Measurements from ENCODE around the gene AKR1C4.

Gene AKR1C4

GRCh38 chr10:5266804-5267203 is 70.2 kb downstream of the AKR1C4 start:
- DNase-seq, result no peak
- no peak for ATAC-seq

- no peak for ATAC-seq
- DNase-seq, result no peak
Observed at GRCh38 chr10:5268234-5268633, 71.6 kb downstream of the AKR1C4 start.

Measured in stimulated activated naive CD8-positive, alpha-beta T cell treated with anti-CD3 and anti-CD28 coated beads, Interleukin-15, Interleukin-2, amounts not matched to agents 100 U/mL and 50 U/mL, for 24 hours (primary cell).